ENCODE data around the gene SSH2. TPM values are rescaled to one million over a fixed set of nuclear protein-coding genes. Genes with fewer than 3 reads are reported as not detected.

Gene SSH2
- total and polyA plus RNA-seq, 2 of the 13 experiments (the other 11 are each of a cell fraction or from before 2014, with no cell fraction given): 6.0 to 6.4 TPM

- H3K27me3 ChIP-seq (ENCODE audit: control insufficient read depth in 1 of 2, insufficient read depth in 2 of 2, low read length in 2 of 2): no peaks in the 10 kb centered on the region
- H3K79me2 ChIP-seq (ENCODE audit: insufficient read depth, low read length): no peaks in the 10 kb centered on the region
- intact Hi-C loops (cut with micrococcal nuclease; ENCODE audit: unreplicated experiment) (no loop called here), in situ Hi-C loops (cut with HindIII; ENCODE audit: extremely low pct_ligation_motif_present, low pct_unique_long_range_greater_than_20kb) (no loop called here)
- peaks cover 23% of the 10 kb centered on the region for H3K4me1 ChIP-seq (ENCODE audit: insufficient read depth, low read length)
- H3K4me2 ChIP-seq (ENCODE audit: low read depth, low read length): no peak overlapping the region
- ATAC-seq: no peak
- POLR2A ChIA-PET: no interaction called here
- no peak for DNase-seq (ENCODE audit: low spot score)
- no peak overlapping the region for H3K27ac ChIP-seq (ENCODE audit: extremely low read length, insufficient read depth, low read length)
- FAIRE-seq: no peak
- no peak overlapping the region for H2AFZ ChIP-seq (ENCODE audit: low read length)
- no TSS peak for BruUV-seq (replicated peaks)
- H4K20me1 ChIP-seq (ENCODE audit: insufficient read depth, low read length): no peaks in the 10 kb centered on the region
- 69% methylated on average over 3 of the region's 3 CpGs for WGBS (ENCODE audit: low lambda C conversion rate)
- no peak overlapping the region for H3K9ac ChIP-seq (ENCODE audit: insufficient read depth, low read depth, low read length)
- no peak overlapping the region for H3K4me3 ChIP-seq (replicated peaks in 1 of 3; ENCODE audit: insufficient read depth in 1 of 3, low read depth in 2 of 3, low read length in 3 of 3)
- no peaks in the 10 kb centered on the region for H3K36me3 ChIP-seq (replicated peaks in 1 of 2; ENCODE audit: control insufficient read depth in 1 of 2, insufficient read depth in 2 of 2, low read length in 2 of 2)
- TF ChIP-seq CEBPB (IDR thresholded peaks at IDR 0.05; ENCODE audit: borderline replicate concordance, low read depth, low read length) (peak; percentile 66), DNMT1 (CRISPR knock-in tag; IDR thresholded peaks at IDR 0.05) (no peak), ZKSCAN1 (IDR thresholded peaks at IDR 0.05; ENCODE audit: low read length) (no peak), HMG20A (CRISPR knock-in tag; IDR thresholded peaks at IDR 0.05; ENCODE audit: borderline replicate concordance) (no peak)
- CTCF ChIA-PET (ENCODE audit: low intra/inter-chr PET ratio, low total read pairs): no interaction called here
- H3K9me3 ChIP-seq (ENCODE audit: low read length): no peaks in the 10 kb centered on the region
Measured at GRCh38 chr17:29709866-29710519, 220.0 kb downstream of the SSH2 start.

GRCh38 chr17:29707212-29707571 is 222.8 kb downstream of the SSH2 start:
- no peak for DNase-seq (ENCODE audit: low spot score)
- H3K9ac ChIP-seq (ENCODE audit: insufficient read depth, low read depth, low read length): no peak overlapping the region
- H3K27me3 ChIP-seq (ENCODE audit: control insufficient read depth in 1 of 2, insufficient read depth in 2 of 2, low read length in 2 of 2): no peaks in the 10 kb centered on the region
- intact Hi-C loops (cut with micrococcal nuclease; ENCODE audit: unreplicated experiment): no loop called here
- ATAC-seq: no peak
- FAIRE-seq: no peak
- no peak overlapping the region for H3K4me2 ChIP-seq (ENCODE audit: low read depth, low read length)
- POLR2A ChIA-PET: no interaction called here
- no peaks in the 10 kb centered on the region for H3K36me3 ChIP-seq (replicated peaks in 1 of 2; ENCODE audit: control insufficient read depth in 1 of 2, insufficient read depth in 2 of 2, low read length in 2 of 2)
- BruUV-seq (replicated peaks): no TSS peak
- no peaks in the 10 kb centered on the region for H3K79me2 ChIP-seq (ENCODE audit: insufficient read depth, low read length)
- no peaks in the 10 kb centered on the region for H4K20me1 ChIP-seq (ENCODE audit: insufficient read depth, low read length)
- H3K4me1 ChIP-seq (ENCODE audit: insufficient read depth, low read length): peaks cover 23% of the 10 kb centered on the region
- H3K27ac ChIP-seq (ENCODE audit: extremely low read length, insufficient read depth, low read length): no peak overlapping the region
- no peak overlapping the region for H3K4me3 ChIP-seq (replicated peaks in 1 of 3; ENCODE audit: insufficient read depth in 1 of 3, low read depth in 2 of 3, low read length in 3 of 3)
- CTCF ChIA-PET (ENCODE audit: low intra/inter-chr PET ratio, low total read pairs): no interaction called here
- in situ Hi-C loops (cut with HindIII; ENCODE audit: extremely low pct_ligation_motif_present, low pct_unique_long_range_greater_than_20kb): no loop called here
- H2AFZ ChIP-seq (ENCODE audit: low read length): no peak overlapping the region
- no peaks in the 10 kb centered on the region for H3K9me3 ChIP-seq (ENCODE audit: low read length)
- TF ChIP-seq, protein P1, sequence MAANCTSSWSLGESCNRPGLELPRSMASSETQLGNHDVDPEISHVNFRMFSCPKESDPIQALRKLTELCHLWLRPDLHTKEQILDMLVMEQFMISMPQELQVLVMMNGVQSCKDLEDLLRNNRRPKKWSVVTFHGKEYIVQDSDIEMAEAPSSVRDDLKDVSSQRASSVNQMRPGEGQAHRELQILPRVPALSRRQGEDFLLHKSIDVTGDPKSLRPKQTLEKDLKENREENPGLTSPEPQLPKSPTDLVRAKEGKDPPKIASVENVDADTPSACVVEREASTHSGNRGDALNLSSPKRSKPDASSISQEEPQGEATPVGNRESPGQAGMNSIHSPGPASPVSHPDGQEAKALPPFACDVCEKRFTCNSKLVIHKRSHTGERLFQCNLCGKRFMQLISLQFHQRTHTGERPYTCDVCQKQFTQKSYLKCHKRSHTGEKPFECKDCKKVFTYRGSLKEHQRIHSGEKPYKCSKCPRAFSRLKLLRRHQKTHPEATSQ (CRISPR knock-in tag; IDR thresholded peaks at IDR 0.05; ENCODE audit: borderline replicate concordance): no peak
- TF ChIP-seq KMT2A (CRISPR knock-in tag; IDR thresholded peaks at IDR 0.05): no peak
- no peak for TF ChIP-seq ZSCAN22 (CRISPR knock-in tag; IDR thresholded peaks at IDR 0.05)
- no peak for TF ChIP-seq ZNF883 (CRISPR knock-in tag; IDR thresholded peaks at IDR 0.05; ENCODE audit: not compliant biosample characterization)
- TF ChIP-seq ZNF761 (CRISPR knock-in tag; conservative IDR thresholded peaks at IDR 0.05): no peak
- no peak for TF ChIP-seq ZNF18 (CRISPR knock-in tag; IDR thresholded peaks at IDR 0.05; ENCODE audit: insufficient replicate concordance)
- TF ChIP-seq ARHGAP35 (CRISPR knock-in tag; IDR thresholded peaks at IDR 0.05; ENCODE audit: borderline replicate concordance): no peak
- no peak for TF ChIP-seq STAG1 (CRISPR knock-in tag; IDR thresholded peaks at IDR 0.05)
- no peak for TF ChIP-seq ZNF280B (CRISPR knock-in tag; IDR thresholded peaks at IDR 0.05; ENCODE audit: borderline replicate concordance)
- no peak for TF ChIP-seq HCFC1 (IDR thresholded peaks at IDR 0.05; ENCODE audit: low read depth, low read length)

Data from HepG2 (cell line).